HepG2 (cell line): ENCODE data around the gene HDGFL2. TPM values are rescaled to one million over a fixed set of nuclear protein-coding genes. Genes with fewer than 3 reads are reported as not detected.

Experiments
- ADNP ChIP-seq: sonication (generic); formaldehyde crosslinking; IDR thresholded peaks from 2 replicates; pipeline ENCODE4 v1.4.0; 2020; ENCODE audit warnings: missing genetic modification reagents
- AGO2 ChIP-seq: fragments of 200-400 bp; formaldehyde crosslinking; optimal IDR thresholded peaks from 2 replicates; pipeline ENCODE3; 2017; ENCODE audit warnings: mild to moderate bottlenecking, low read depth, low read length, moderate library complexity
- ATM ChIP-seq: fragments of 450-650 bp; IDR thresholded peaks from 2 replicates; pipeline ENCODE4 v1.7.1; 2017; ENCODE audit warnings: mild to moderate bottlenecking, borderline replicate concordance
- CHD4 ChIP-seq: fragments of 200-600 bp; sonication (generic); IDR thresholded peaks from 2 replicates; pipeline ENCODE4 v1.7.0; 2017; ENCODE audit warnings: mild to moderate bottlenecking, low read length, borderline replicate concordance
- ERF ChIP-seq: IDR thresholded peaks from 2 replicates; pipeline ENCODE4 v1.6.1; 2018; ENCODE audit warnings: missing biosample characterization, missing genetic modification reagents
- HNRNPL ChIP-seq: fragments of 200-400 bp; formaldehyde crosslinking; IDR thresholded peaks from 2 replicates; pipeline ENCODE4 v1.6.1; 2017; ENCODE audit warnings: mild to moderate bottlenecking, low read depth, low read length
- MIER2 ChIP-seq: IDR thresholded peaks from 2 replicates; pipeline ENCODE4 v1.6.1; 2016; ENCODE audit warnings: missing biosample characterization, missing genetic modification reagents
- RXRA ChIP-seq: sonication (generic); formaldehyde crosslinking; IDR thresholded peaks from 2 replicates; pipeline ENCODE4 v1.5.1; 2020; ENCODE audit warnings: missing genetic modification reagents
- USF2 ChIP-seq, 2 experiments: sonication (generic) in 1 of 2; formaldehyde crosslinking in 1 of 2; IDR thresholded peaks; 2 replicates each; pipeline versions ENCODE4 v1.5.1 to v1.6.1; 2011 to 2020; ENCODE audit warnings: borderline replicate concordance in 1 of 2, low read depth in 1 of 2, low read length in 1 of 2, mild to moderate bottlenecking in 1 of 2, missing genetic modification reagents in 1 of 2, moderate library complexity in 1 of 2
- ZNF569 ChIP-seq: sonication (generic); formaldehyde crosslinking; IDR thresholded peaks from 2 replicates; pipeline ENCODE4 v1.5.0; 2020; ENCODE audit warnings: mild to moderate bottlenecking, missing genetic modification reagents, moderate library complexity, borderline replicate concordance
- polyA plus RNA-seq, 8 experiments: library from polyadenylated mRNA; depleted of rRNA in 3 of 8; stranded (reverse) in 7 of 8; unstranded in 1 of 8; fragments of >200 nt; fragmentation: Illumina TruSeq in 4 of 8; extraction: Trizol in 4 of 8; gene quantifications; 2 replicates each; pipeline versions ENCODE4 v1.2.1 to v1.2.3, GENCODE V29; 2011 to 2016; ENCODE audit warnings: low read depth in 4 of 8, missing spikeins in 1 of 8, mixed read lengths in 1 of 8; ENCODE audit not compliant: insufficient read depth in 1 of 8
- total RNA-seq, 5 experiments: library from RNA; depleted of rRNA; stranded (reverse); fragments of >200 nt; fragmentation: Illumina TruSeq; extraction: Trizol; gene quantifications; 2 replicates each; pipeline ENCODE4 v1.2.3, GENCODE V29; 2016; ENCODE audit warnings: low read depth in 1 of 5
- TF ChIP-seq, protein P1 (sequence below): sonication (generic); formaldehyde crosslinking; IDR thresholded peaks from 2 replicates; pipeline ENCODE4 v1.4.0; 2020; ENCODE audit warnings: missing genetic modification reagents
- TF ChIP-seq, protein P2 (sequence below): sonication (generic); formaldehyde crosslinking; IDR thresholded peaks from 2 replicates; pipeline ENCODE4 v1.9.0; 2022; ENCODE audit warnings: missing genetic modification reagents, mild to moderate bottlenecking, borderline replicate concordance
- TF ChIP-seq, protein P3 (sequence below): sonication (generic); formaldehyde crosslinking; conservative IDR thresholded peaks from 2 replicates; pipeline ENCODE4 v1.4.0; 2020; ENCODE audit warnings: missing genetic modification reagents

Gene HDGFL2
- total and polyA plus RNA-seq, 2 of the 13 experiments (the other 11 are each of a cell fraction or from before 2014, with no cell fraction given): 20.0 to 51.1 TPM

DNA sequence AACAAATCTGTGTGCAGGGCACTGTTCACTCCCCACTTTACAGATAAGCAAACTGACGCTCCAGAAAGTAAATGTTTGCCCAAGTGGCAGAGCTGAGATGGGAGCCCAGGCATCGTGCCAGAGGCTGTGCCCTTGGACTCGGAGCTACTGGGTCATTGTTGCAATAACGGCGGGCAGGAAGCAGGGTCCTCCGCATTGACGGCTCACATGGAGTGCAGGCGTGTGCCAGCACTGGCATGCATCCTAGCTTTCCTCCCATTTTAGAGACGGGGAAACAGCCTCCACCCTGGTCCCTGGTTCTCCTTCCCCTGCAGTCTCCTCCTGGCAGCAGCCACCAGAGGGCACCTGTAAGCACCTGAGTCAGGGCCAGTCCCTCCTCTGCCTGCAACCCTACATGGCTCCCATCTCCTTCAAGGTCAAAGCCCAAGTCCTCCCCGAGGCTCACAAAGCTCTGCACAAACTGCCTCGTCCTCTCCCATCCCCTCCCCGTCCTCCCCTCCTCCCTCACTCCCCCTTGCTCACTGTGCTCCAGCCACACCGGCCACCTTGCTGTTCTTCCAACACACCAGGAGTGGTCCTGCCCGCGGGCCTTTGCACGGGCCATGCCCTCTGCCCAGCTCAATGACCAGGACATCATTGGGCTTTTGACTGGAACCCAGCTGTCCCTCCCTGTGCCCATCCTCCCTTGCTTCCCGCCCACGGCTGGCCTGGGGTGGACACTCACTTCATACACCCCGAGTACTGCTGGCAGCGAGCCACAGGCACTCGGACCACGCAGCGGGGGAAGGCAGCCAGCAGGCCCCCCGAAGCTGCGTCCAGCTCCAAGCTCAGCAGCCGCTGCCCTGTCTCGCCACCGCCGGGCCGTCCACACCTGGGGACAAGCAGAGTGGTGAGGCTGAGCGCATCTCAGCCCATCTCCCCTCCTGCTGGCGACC, 75.5 kb downstream of the HDGFL2 start (continued):
- TF ChIP-seq ADNP: peak; percentile 59; the same call in 1 of the 2 replicates
- TF ChIP-seq ERF: no peak
- TF ChIP-seq MIER2 (CRISPR knock-in tag): no peak
- TF ChIP-seq, protein P1, sequence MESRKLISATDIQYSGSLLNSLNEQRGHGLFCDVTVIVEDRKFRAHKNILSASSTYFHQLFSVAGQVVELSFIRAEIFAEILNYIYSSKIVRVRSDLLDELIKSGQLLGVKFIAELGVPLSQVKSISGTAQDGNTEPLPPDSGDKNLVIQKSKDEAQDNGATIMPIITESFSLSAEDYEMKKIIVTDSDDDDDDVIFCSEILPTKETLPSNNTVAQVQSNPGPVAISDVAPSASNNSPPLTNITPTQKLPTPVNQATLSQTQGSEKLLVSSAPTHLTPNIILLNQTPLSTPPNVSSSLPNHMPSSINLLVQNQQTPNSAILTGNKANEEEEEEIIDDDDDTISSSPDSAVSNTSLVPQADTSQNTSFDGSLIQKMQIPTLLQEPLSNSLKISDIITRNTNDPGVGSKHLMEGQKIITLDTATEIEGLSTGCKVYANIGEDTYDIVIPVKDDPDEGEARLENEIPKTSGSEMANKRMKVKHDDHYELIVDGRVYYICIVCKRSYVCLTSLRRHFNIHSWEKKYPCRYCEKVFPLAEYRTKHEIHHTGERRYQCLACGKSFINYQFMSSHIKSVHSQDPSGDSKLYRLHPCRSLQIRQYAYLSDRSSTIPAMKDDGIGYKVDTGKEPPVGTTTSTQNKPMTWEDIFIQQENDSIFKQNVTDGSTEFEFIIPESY (CRISPR knock-in tag): peak; percentile 58; the same call in 1 of the 2 replicates
- TF ChIP-seq USF2 (IDR thresholded peaks at IDR 0.05; ENCODE audit: low read depth, low read length): no peak
- TF ChIP-seq USF2 (CRISPR knock-in tag; IDR thresholded peaks at IDR 0.05; ENCODE audit: borderline replicate concordance): no peak
- 0 out of 2 replicates have a peak, but pooled peaks have one; percentile 23 for TF ChIP-seq RXRA (CRISPR knock-in tag)
- TF ChIP-seq ZNF569 (CRISPR knock-in tag): no peak
- TF ChIP-seq CHD4: 0 out of 2 replicates have a peak, but pooled peaks have one; percentile 32
- TF ChIP-seq HNRNPL: 0 out of 2 replicates have a peak, but pooled peaks have one; percentile 9
- TF ChIP-seq, protein P2, sequence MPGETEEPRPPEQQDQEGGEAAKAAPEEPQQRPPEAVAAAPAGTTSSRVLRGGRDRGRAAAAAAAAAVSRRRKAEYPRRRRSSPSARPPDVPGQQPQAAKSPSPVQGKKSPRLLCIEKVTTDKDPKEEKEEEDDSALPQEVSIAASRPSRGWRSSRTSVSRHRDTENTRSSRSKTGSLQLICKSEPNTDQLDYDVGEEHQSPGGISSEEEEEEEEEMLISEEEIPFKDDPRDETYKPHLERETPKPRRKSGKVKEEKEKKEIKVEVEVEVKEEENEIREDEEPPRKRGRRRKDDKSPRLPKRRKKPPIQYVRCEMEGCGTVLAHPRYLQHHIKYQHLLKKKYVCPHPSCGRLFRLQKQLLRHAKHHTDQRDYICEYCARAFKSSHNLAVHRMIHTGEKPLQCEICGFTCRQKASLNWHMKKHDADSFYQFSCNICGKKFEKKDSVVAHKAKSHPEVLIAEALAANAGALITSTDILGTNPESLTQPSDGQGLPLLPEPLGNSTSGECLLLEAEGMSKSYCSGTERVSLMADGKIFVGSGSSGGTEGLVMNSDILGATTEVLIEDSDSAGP (CRISPR knock-in tag): 0 out of 2 replicates have a peak, but pooled peaks have one; percentile 8
- TF ChIP-seq, protein P3, sequence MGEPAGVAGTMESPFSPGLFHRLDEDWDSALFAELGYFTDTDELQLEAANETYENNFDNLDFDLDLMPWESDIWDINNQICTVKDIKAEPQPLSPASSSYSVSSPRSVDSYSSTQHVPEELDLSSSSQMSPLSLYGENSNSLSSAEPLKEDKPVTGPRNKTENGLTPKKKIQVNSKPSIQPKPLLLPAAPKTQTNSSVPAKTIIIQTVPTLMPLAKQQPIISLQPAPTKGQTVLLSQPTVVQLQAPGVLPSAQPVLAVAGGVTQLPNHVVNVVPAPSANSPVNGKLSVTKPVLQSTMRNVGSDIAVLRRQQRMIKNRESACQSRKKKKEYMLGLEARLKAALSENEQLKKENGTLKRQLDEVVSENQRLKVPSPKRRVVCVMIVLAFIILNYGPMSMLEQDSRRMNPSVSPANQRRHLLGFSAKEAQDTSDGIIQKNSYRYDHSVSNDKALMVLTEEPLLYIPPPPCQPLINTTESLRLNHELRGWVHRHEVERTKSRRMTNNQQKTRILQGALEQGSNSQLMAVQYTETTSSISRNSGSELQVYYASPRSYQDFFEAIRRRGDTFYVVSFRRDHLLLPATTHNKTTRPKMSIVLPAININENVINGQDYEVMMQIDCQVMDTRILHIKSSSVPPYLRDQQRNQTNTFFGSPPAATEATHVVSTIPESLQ (CRISPR knock-in tag): no peak
- peak; percentile 81 for TF ChIP-seq AGO2
- TF ChIP-seq ATM: no peak
- TF ChIP-seq, all 625 proteins: peak for 14
